Heart left ventricle (tissue), 13 donors: Measurements from ENCODE around the gene TPSB2.

Experiments
- CTCF ChIP-seq, 12 donors: fragments of 200-600 bp; sonication (generic) in 4 of 12; IDR thresholded peaks; one replicate each; pipeline versions ENCODE4 v1.5.0 to v1.8.0; 2018 to 2022; ENCODE audit warnings: antibody characterized with exemption in 12 of 12, mild to moderate bottlenecking in 5 of 12
- POLR2A ChIP-seq, 2 donors: fragments of 450-650 bp; IDR thresholded peaks; one replicate each; pipeline ENCODE4 v1.6.1; 2017; ENCODE audit warnings: antibody characterized with exemption in 2 of 2, mild to moderate bottlenecking in 2 of 2, moderate library complexity in 2 of 2
- donor health status: ischemic (EF 13 %, LVEDD 7.1; RV severe dilation, severe dysfunction).
- donor health status: DM: no; HTN: yes; CAD: no.
- donor health status: DM: no; HTN: no; CAD: no.
- donor health status: ischemic (EF 25% LVEDD 6.9; RV normal size, moderate dysfunction).
- donor health status: ischemic (EF 25% LVEDD 5.7; RV mildly dilated, moderate dysfunction).
- donor health status: ischemic (EF 35%, LVEDD 5.7; RV mildly dilated, moderate dysfunction).
- donor health status: nonischemic (EF 11% LVEDD 7.7; RV severe dilation, severe dysfunction).
- donor health status: DM: yes; HTN: yes; CAD: no.
- donor health status: PGD.
- donor health status: ischemic (EF 29% LVEDD 5.4; RV normal size, mild dysfunction).
- donor health status: nonischemic (EF 23%, LVEDD 6.1; RV moderate dilation, normal function).

- no peak for TF ChIP-seq CTCF (IDR thresholded peaks at IDR 0.05)
- TF ChIP-seq POLR2A (IDR thresholded peaks at IDR 0.05), result no peak
These were observed 4.9 kb downstream of the TPSB2 start, which contains the start of gene TPSG1 for GRCh38 chr16:1225051-1225451.
